Measurements from ENCODE around the gene LMX1B.

DNA sequence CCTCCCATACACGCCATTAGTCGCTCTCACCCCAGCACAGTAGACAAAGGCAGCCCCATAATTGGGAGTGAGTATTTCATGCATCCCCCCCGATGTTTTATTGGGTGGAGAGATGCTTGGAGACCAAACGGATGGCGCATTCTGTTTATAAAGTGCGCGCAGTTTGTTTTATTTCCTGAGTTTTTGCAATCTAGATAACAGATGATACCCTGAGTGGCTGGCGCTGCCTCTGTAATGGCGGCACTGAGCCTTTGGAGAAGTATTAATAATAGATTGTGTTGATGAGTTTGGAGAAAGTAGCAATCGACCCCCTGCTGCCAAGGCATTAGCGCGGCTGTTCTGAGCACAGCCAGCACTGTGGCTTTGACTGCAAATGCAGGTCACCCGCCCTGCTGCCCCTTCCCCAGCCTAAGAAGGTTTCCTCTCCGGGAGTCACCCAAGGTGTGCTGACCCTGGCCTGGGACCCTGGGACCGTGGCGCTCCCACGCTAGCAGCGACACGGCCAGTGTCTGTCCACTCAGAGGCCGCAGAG, 74.3 kb downstream of the LMX1B start:
- no peak for TF ChIP-seq POLR2AphosphoS5 (IDR thresholded peaks at IDR 0.05; ENCODE audit: low read depth, low read length)
- no peak for TF ChIP-seq TAF1 (IDR thresholded peaks at IDR 0.05; ENCODE audit: borderline replicate concordance, insufficient read depth, low read length)

All from PFSK-1 (cell line).